Hepatocyte (in vitro differentiated cells): ENCODE results near the gene PRRT3. TPM values are rescaled to one million over a fixed set of nuclear protein-coding genes. Genes with fewer than 3 reads are reported as not detected.

Experiments
- DNase-seq: peaks from one replicate; pipeline ENCODE4 v3.0.0-alpha.2; 2016; ENCODE audit warnings: low spot score
- H2AFZ ChIP-seq: fragments of 200-600 bp; sonication (generic); 2 replicates; pipeline ENCODE4 v1.6.0; 2016; ENCODE audit warnings: antibody characterized with exemption, mild to moderate bottlenecking
- H3K27ac ChIP-seq: fragments of 200-600 bp; sonication (generic); 2 replicates; pipeline ENCODE4 v1.5.1; 2016; ENCODE audit warnings: mild to moderate bottlenecking
- H3K27me3 ChIP-seq: fragments of 200-600 bp; sonication (generic); 2 replicates; pipeline ENCODE4 v1.6.1; 2016
- H3K36me3 ChIP-seq: fragments of 200-600 bp; sonication (generic); replicated peaks from 2 replicates; pipeline ENCODE4 v1.5.1; 2016; ENCODE audit warnings: low read depth; ENCODE audit not compliant: insufficient read depth
- H3K4me1 ChIP-seq: fragments of 200-600 bp; sonication (generic); 2 replicates; pipeline ENCODE4 v1.5.1; 2016; ENCODE audit warnings: mild to moderate bottlenecking, moderate library complexity; ENCODE audit not compliant: insufficient read depth
- H3K4me2 ChIP-seq: fragments of 200-600 bp; sonication (generic); 2 replicates; pipeline ENCODE4 v1.6.0; 2016
- H3K4me3 ChIP-seq: fragments of 200-600 bp; sonication (generic); 2 replicates; pipeline ENCODE4 v1.5.1; 2016; ENCODE audit warnings: mild to moderate bottlenecking
- H3K79me2 ChIP-seq: fragments of 200-600 bp; sonication (generic); 2 replicates; pipeline ENCODE4 v1.6.0; 2017; ENCODE audit warnings: mild to moderate bottlenecking
- H3K9me2 ChIP-seq: fragments of 200-600 bp; sonication (generic); replicated peaks from 2 replicates; pipeline ENCODE4 v1.6.0; 2017; ENCODE audit warnings: mild to moderate bottlenecking; ENCODE audit not compliant: insufficient read depth
- H3K9me3 ChIP-seq: fragments of 200-600 bp; sonication (generic); 2 replicates; pipeline ENCODE4 v1.5.1; 2016; ENCODE audit warnings: low read depth, mild to moderate bottlenecking
- H4K20me1 ChIP-seq: fragments of 200-600 bp; sonication (generic); 2 replicates; pipeline ENCODE4 v1.6.0; 2016; ENCODE audit warnings: mild to moderate bottlenecking; ENCODE audit not compliant: insufficient read depth, poor library complexity, severe bottlenecking
- CTCF ChIP-seq: fragments of 200-600 bp; sonication (generic); IDR thresholded peaks from 2 replicates; pipeline ENCODE4 v1.5.1; 2016; ENCODE audit warnings: antibody characterized with exemption, mild to moderate bottlenecking; ENCODE audit not compliant: poor library complexity
- EZH2 ChIP-seq: fragments of 200-600 bp; sonication (generic); IDR thresholded peaks from 2 replicates; pipeline ENCODE4 v1.6.1; 2016; ENCODE audit warnings: antibody characterized with exemption, mild to moderate bottlenecking, borderline replicate concordance
- EZH2phosphoT487 ChIP-seq: fragments of 200-600 bp; sonication (generic); IDR thresholded peaks from one replicate; pipeline ENCODE4 v1.6.1; 2018; ENCODE audit warnings: antibody characterized with exemption, mild to moderate bottlenecking, low read depth, moderate library complexity; ENCODE audit not compliant: unreplicated experiment, severe bottlenecking
- WGBS: methylation state at CpG from one replicate; pipeline ENCODE4 v1.1.6; 2016; ENCODE audit warnings: low lambda C conversion rate; ENCODE audit errors: missing lambda C conversion rate; 5-methylcytosine and 5-hydroxymethylcytosine counted together
- polyA plus RNA-seq: library from polyadenylated mRNA; unstranded; fragments of >200 nt; fragmentation: Nextera tagmentation; extraction: Ambion mirVana; gene quantifications from 2 replicates; pipeline ENCODE4 v1.2.1, GENCODE V29; 2016
- total RNA-seq: library from RNA; depleted of rRNA; stranded (reverse); fragments of >200 nt; gene quantifications from 2 replicates; pipeline ENCODE4 v1.2.3, GENCODE V29; 2014

The PRRT3 gene
- total and polyA plus RNA-seq, 2 experiments from 2014 or later: 2.0 to 2.5 TPM

GRCh38 chr3:9934993-9935392 is 17.2 kb downstream of the PRRT3 start:
- H3K9me3 ChIP-seq: no peaks in the 10 kb centered on the region
- H3K79me2 ChIP-seq: peaks cover 26% of the 10 kb centered on the region
- no peak overlapping the region for H3K27ac ChIP-seq
- no peaks in the 10 kb centered on the region for H3K27me3 ChIP-seq
- H4K20me1 ChIP-seq: no peaks in the 10 kb centered on the region
- H3K4me2 ChIP-seq: peak overlapping the region; percentile 99
- TF ChIP-seq CTCF (no peak), EZH2phosphoT487 (no peak), EZH2 (no peak)
- WGBS: 68% methylated on average over 4 of the region's 4 CpGs
- H3K4me1 ChIP-seq: peaks cover 29% of the 10 kb centered on the region
- H3K4me3 ChIP-seq: no peak overlapping the region
- no peak overlapping the region for H2AFZ ChIP-seq
- no peaks in the 10 kb centered on the region for H3K9me2 ChIP-seq
- H3K36me3 ChIP-seq: no peaks in the 10 kb centered on the region
- no peak for DNase-seq

- Histone ChIP-seq H3K79me2 (peaks cover 26% of the 10 kb centered on the region), H3K36me3 (no peaks in the 10 kb centered on the region), H3K4me2 (peak overlapping the region; percentile 99), H3K4me1 (peaks cover 29% of the 10 kb centered on the region), H3K9me2 (no peaks in the 10 kb centered on the region), H3K27me3 (no peaks in the 10 kb centered on the region), H3K9me3 (no peaks in the 10 kb centered on the region), H4K20me1 (no peaks in the 10 kb centered on the region), H3K4me3 (peak overlapping the region; percentile 61), H2AFZ (peak overlapping the region; percentile 62), H3K27ac (peak overlapping the region; percentile 95)
- WGBS: 40% methylated on average over 11 of the region's 11 CpGs
- peak; percentile 39 for DNase-seq
- TF ChIP-seq EZH2: no peak
- peak; percentile 13 for TF ChIP-seq CTCF
- no peak for TF ChIP-seq EZH2phosphoT487
Measured at GRCh38 chr3:9934235-9934621, 18.0 kb downstream of the PRRT3 start.

GRCh38 chr3:9933561-9934234 is 18.5 kb downstream of the PRRT3 start, which contains the start of gene CRELD1:
Gene CRELD1 (plus strand): TSS chr3:9933834. CDS start chr3:9934439, 605 bp downstream.
- Histone ChIP-seq H4K20me1 (no peaks in the 10 kb centered on the region), H3K27ac (peak within 1 kb of the TSS; percentile 95), H3K4me3 (peak within 1 kb of the TSS; percentile 61), H3K9me3 (no peaks in the 10 kb centered on the region), H3K36me3 (no peaks in the 10 kb centered on the region), H2AFZ (peak within 1 kb of the TSS; percentile 86), H3K4me2 (peak within 1 kb of the TSS; percentile 99), H3K79me2 (peaks cover 26% of the 10 kb centered on the region), H3K9me2 (no peaks in the 10 kb centered on the region), H3K4me1 (peaks cover 29% of the 10 kb centered on the region), H3K27me3 (no peaks in the 10 kb centered on the region)
- TF ChIP-seq CTCF: no peak
- no peak for TF ChIP-seq EZH2phosphoT487
- no peak for TF ChIP-seq EZH2
- peak; percentile 97 for DNase-seq
- WGBS: 1% methylated on average over 47 of the region's 50 CpGs
